GM18519 (cell line): Measurements from ENCODE around the gene CDC42EP5.

Experiments used
- ATAC-seq: cut with Tn5 transposase; IDR thresholded peaks from one replicate; pipeline ENCODE4 v1.9.1; 2021; ENCODE audit warnings: mild to moderate bottlenecking, moderate library complexity; ENCODE audit not compliant: unreplicated experiment, low FRiP score

The CDC42EP5 gene

DNA sequence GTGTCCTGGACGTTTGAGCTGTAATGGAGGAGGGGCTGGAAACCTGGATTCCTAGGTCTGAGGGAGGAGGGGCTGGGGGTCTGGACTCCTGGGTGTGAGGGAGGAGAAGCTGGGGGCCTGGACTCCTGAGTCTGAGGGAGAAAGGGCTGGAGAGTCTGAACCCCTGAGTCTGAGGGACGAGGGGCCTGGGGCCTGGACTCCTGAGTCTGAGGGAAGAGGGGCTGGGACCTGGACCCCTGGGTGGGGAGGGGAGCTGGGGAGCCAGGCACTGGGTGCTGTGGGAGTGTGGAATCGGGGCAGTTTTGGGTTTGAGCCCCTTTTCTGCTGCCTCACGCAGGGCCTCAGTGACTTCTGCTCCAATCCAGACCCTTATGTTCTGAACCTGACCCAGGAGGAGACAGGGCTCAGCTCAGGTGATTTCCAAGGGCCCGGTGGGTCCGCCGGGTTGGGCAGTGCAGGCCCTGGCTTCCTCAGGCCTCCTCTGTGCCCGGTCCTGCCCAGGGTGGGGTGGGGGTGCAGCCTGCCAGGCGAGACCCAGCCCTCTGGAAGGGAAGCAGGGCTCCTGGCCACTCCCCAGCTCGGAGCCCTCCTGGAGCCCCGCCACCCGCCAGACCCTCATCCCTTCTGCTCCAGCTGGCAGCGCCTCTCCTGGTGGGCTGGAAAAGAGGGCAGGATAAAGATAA, 43.4 kb downstream of the CDC42EP5 start:
- ATAC-seq, result no peak

DNA sequence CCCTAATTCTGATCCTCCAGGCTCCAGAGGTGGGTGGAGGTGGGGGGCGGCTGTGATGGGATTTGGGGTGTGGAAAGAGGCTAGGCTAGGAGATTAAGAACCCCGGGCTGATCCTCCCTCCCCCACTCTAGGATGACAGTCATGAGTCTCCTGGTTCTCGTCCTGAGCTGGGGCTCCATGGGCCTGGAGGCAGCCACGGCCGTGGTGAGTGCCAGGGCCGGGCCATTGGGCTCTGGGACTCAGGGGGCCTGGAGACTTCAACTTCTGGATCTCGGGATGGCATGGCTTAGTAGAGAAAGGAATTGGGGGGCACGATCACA, 44.0 kb downstream of the CDC42EP5 start:
- no peak for ATAC-seq

DNA sequence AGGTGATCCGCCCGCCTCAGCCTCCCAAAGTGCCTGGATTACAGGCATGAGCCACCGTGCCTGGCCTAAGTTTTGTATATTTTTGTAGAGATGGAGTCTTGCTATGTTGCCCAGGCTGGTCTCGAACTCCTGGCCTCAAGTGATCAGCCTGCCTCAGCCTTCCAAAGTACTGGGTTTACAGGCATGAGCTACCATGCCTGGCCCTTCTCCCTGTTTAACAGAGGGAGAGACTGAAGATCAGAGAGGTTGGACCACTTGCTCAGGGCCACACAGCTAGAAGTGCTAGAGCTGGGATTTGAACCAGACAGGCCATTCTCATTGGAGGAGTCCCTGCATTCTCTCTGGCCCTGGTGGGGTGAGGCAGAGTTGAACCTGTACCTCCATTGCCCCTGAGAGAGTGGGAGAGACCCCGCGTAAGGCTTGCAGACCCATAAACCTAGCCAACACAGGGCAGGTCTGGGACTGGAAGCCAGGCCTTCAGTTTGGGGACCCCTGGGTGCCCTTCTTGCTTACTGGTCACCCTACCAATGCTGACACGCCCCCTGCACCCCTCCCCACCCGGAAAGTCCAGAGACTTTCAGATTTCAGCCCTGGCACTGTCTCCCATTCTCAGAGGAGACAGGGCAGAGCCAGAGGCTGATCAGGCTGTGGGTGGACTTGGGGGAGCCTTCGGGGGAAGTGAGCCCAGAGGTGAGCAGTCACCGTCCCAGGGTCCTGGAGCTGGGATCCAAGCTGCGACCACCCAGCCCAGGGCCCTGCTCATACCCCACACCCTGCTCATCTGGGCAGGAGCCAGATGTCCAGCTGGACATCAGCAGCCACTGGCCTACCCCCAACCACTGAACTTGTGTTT, 44.5 kb downstream of the CDC42EP5 start:
- ATAC-seq, result no peak

DNA sequence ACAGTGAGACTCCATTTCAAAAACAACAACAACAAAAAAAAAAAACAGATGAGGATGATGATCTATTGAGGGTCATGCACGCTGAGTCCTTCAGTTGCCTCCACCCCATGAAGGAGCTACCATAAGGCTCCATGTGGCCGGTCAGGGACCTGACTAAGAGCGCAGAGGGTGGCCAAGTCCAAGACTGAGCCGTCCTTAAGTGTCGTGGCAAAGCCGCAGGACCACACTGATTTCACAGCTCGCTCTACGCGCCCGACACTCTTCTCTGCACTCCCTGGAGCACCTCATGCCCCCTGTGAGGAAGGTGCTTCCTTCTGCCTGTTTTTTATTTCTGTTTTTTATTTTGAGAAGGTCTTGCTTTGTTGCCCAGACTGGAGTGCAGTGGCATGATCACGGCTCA, 45.5 kb downstream of the CDC42EP5 start:
- ATAC-seq, result no peak

DNA sequence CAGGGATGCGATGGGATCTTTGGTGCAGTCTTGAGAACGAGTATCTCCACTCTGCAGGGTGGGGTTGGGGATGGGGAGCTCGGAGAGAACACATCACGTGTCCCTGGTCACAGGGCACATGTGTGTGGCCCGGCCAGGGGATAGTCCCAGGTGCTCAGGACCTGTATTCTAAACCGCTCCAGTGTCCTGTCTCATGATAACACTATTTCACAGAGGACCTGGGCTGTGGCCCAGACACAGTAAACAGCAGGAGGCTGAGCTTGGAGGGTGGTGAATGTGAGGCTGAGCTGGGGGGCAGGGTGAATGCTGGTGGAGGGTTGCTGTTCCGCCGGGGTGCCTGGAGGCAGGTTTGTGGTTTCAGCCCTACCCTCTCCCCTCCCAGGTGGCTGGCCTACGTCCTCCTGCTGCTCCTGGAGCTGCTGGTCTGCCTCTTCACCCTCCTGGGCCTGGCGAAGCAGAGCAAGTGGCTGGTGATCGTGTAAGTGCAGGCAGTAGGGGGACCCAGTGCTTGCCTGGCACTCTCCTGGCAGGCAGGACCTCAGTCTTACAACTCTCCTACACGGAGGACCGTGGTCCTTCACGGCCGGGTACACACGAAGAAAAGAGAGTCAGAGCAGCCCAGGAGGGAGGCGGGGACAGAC, 46.7 kb downstream of the CDC42EP5 start:
- no peak for ATAC-seq

DNA sequence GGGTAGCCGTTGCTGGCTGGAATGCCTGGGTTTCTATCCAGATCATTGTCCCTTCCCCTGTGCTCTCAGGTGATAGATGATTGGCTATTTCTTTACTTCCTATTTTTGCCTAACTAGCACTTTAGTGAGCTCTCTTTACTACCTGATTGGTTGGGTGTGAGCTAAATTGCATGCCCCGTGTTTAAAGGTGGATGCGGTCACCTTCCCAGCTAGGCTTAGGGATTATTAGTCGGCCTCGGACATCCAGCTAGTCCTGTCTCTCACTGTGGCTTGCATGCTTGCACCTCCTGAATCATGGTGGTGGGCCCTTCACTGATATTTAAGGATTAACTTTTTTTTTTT, 47.7 kb downstream of the CDC42EP5 start:
- no peak for ATAC-seq

DNA sequence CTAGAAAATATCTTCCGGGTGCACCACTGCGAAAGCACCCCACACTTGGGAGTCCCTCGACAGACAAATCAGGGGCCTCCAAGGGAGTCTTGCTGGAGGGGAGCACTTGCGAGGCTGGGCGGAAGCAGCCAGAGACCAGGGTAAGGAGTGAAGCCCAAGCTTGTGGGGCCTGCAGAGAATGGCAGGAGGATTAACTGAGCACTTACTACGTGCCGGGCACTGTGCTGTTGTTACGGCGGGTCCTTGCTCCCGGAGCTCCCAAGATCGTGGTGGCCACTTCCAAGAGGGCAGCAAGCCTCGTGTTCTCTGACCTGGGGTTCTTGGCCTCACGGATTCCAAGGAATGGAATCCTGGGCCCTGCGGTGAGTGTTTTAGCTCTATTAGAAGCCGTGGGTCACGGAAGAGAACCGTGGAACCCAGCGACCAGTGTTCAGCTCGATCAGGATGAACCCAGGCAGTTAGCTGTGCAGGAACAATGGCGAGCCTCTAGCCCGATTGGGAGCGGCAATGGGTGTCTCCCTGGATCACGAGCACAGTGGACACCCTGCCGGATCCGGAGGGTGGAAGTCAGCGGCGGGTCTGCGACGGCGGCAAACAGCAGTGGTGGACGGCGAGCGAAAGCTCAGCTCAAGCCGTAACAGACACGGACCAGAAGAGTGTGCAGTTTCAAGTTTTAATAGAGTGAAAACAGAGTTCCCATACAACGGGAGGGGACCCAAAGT, 48.3 kb downstream of the CDC42EP5 start:
- no peak for ATAC-seq

DNA sequence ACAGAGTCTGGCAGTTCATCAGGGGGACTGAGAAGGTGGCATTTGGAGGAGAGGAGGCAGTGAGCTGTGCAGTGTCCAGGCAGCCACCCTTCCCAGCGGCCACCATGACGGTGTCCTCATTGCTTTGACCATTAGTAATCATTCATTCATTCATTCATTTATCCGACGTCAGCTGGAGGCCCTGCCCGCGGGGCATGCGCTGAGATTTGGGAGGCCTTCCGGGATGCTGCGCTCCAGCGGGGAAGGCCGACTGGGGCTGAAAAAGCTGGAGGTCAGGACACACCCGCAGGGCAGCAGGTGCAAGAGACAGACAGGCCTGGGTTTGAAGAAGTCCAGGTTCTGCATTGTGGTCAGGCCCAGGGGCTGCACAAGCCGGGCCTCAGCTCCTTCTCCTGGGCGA, 48.9 kb downstream of the CDC42EP5 start:
- ATAC-seq, result no peak

DNA sequence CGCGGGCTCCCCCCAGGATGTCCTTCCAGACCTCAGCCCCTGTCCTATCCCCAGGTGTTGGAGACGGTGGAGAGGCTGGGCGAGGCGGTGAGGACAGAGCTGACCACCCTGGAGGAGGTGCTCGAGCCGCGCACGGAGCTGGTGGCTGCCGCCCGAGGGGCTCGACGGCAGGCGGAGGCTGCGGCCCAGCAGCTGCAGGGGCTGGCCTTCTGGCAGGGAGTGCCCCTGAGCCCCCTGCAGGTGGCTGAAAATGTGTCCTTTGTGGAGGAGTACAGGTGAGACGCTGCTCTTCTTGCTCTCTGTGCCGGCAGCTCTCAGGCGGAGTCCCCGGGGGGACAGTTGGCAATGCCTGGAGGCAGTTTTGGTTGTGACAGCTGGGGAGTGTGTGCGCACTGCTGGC, 51.0 kb downstream of the CDC42EP5 start:
- ATAC-seq, result no peak

DNA sequence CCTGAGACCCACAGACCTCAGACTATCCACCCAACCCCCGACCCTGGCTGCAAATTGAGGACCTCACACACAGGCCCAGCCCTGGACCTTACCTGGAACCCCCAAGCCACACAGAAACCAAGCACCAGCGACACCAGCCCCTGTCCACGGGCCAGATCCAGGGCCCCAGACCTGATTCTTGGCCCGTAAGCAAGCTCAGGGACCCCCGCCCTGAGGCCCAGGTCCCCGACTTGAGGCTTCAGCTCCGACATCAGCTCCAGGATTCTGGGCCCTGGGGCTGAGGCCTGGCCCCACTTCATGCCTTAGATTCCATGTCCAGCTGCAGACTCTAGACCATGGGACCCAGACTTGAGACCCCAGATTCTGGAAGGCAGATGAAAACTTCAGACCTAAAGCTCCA, 51.6 kb downstream of the CDC42EP5 start:
- no peak for ATAC-seq

DNA sequence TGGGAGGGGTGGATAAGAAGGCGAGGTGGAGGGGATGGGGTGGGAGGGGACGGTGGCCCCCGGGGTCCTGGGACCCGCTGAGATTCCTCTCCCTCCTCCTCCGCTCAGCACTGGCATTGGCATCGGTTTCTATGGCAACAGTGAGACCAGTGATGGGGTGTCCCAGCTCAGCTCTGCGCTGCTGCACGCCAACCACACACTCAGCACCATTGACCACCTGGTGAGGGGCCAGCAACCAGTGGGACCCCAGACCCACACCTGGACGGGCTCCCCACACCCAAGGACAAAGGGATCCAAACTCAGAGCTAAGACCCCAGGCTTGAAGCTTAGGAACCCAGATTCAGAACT, 52.0 kb downstream of the CDC42EP5 start:
- no peak for ATAC-seq

DNA sequence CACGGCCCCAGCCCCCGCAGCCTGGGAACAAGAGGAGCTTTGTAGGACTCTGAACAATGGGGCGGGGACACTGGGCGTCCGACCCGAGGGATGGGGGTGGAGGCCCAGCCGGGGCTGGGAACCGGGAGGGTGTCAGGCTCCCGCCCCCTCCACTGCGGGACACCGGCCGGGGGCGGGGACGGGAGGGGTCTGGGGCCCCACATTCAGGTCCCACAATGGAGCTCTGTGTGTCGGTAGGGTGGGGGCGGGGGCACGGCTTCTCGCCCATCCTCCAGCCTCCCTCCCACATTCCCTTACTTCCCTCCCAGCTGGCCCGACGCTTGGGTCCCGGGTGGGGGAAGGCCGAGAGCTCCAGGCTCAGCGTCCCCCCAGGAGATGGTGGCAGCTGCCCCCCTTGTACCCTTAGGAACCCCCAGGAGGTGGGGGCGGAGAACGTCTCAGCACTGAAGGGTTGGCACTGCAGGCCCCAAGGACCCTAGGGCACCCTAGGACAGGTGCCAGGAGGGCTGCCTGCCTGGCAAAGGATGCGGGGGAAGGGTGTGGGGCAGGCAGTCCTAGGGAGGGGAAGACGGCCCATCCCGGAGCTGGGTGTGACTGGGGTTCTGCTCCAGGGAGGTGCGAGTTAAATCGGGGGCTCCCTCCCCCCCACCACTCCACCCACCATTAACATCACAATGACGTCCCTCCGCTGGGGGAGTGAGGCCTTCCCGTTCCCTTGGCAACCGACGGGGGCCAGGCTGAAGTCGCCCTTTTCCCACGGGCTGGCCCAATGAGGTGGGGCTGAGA, 52.5 kb downstream of the CDC42EP5 start:
- ATAC-seq, result no peak

DNA sequence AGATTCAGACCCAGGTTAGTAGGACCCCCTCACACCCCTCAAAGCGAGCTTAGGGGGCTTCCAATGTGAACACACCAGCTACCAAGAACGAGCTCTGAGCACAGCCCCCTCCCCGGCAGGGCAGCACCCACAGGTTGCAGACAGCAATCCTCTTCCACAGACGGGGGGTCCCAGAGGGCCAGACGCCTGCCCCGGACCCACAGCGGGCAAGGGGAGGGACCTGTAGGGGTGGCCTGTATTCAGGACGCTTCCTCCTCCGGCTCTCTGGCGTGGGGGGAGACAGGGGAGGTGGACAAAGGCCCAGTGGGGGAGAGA, 53.1 kb downstream of the CDC42EP5 start:
- no peak for ATAC-seq

DNA sequence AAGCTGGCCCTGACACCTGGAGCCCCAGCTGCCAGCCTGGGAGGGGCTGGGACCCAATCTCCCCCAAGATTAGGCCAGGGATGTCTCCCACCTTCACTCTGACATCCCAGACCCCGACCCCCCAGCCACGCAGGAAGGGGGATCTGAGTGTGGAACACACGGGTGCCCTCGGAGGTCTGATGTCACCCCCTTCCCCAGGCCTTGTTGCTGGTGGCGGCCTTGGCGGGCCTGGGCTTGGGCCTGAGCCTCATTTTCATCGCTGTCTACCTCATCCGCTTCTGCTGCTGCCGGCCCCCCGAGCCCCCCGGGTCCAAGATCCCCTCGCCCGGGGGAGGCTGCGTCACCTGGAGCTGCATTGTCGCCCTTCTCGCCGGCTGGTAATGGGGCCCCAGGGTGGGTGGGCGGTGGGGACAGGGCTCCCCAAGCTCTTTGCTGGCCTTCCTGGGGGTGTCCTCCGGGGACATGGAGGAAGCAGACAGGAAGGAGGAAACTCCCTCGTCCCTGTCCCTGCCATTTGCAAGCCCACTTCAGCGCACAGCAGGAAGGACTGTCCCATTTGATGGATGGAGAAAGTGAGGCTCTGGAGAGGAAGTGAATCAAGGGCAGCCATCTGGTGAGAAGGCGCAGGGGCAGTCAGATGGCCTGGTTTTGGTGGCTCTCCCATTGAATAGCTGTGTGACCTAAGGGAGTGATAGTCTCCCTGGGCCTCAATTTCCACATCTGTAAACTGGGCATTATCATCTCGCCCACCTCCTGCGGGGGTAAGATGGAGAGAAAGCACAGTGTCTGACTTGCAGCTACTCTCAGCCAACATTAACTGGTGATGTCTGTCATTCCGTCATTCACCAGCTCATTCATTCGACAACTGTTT, 53.9 kb downstream of the CDC42EP5 start:
- no peak for ATAC-seq

DNA sequence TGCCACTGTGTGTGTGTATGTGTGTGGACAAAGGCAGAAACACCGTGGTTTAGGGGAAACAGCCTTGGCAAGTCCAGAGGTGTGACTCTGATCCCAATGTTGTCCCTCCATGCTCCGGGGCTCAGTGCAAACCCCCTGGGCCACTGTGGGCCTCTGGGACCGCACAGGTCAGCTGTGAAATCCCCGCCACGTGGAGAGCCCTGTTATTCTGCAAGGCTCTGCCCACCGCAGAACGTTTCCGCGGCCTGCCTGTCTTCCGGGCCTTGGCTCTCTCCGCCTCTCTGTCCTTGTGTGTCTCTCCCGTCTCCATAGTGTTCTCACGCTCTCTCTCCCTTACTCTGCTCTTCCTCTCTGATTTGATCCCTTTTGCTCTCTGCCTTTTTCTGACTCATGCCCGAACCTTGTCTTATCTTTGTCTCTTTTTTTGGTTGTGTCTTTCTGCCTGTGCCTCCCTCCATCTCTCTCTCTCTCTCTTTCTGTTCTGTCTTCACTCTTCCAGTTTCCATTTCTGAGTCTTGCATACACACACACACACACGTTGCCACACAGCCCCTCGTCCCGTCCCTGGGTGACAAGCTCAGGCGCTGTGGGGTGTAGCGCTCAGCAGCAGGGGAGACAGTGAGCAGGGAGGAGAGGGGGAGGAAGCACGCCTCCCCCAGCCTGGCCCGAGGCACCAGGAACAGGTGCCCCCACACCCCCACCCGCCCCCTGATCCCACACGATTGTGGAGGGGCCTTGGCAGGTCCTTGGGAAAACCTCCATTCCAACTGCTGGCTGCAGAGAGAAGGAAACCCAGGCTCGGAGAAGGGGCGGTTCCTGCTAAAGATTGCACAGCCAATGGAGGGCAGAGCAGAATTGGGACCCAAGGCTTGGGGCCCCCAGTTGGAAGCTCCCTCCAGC, 54.8 kb downstream of the CDC42EP5 start:
- no peak for ATAC-seq

DNA sequence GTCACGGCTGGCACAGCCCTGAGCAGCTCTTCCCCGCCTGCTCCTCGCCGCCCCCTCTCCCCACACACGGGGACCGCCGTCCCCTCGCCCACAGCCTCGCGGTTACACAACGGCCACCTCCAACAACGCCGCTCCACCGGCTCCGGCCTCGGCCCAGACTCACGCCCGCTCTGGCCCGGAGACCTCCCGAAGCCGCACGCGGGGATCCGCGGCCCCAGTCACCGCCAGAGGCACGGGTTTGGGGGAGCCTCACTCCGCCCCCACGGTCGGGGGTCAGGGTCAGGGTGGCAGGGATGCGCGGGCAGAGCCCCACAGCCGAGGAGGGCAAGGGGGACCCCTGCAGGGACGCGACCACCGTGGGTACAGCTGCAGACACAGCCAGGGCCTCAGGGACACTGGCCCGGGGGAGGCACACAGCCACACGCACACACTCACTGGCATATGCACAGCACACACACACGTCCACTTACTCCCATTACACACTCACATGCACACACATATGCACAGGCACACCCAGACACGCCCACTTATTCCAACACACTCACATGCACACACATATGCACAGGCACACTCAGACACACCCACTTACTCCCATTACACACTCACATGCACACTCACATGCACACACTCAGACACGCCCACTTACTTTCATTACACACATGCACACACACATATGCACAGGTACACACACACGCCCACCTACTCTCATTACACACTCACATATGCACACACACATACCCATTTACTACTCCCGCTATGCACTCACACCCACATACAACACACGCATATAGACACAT, 56.2 kb downstream of the CDC42EP5 start:
- ATAC-seq, result no peak

DNA sequence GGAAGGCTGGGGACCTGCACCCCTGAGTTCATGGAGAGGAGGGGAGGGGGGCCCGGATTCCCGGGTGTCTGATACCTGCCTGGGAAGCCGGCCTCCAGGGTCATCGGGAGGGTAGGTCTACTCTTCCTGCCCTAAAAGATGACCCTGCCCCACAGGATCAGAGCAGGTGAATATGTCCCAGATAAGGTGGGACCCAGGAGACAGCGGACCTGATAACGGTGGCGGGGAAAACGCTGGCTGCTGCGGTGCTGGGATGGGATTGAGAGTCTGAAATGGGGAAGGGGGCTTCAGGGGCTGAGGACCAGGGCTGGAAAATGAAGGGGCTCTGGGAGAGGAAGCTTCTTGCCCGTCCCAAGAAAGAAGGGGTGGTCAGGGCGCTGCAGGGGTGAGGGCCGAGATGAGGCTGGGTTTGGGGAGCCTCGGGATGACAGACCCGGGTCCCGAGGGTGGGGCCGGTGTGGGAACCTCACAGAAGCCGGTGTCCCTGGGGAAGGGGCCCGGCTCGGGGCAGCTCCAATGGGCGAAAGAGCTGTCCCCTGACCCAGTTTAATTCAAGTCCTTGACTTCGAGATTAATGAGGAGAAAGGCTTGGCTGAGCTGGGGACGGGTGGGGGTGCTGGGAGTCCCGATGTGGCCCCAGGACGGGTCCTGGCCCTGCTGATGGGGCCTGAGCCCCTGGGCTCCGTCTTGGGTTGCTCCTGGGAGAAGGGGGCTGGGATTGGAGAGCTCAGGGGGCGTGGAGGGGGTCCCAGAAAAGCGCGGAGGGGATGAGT, 57.0 kb downstream of the CDC42EP5 start:
- ATAC-seq, result no peak
